ENCODE results near the gene ZNF778. TPM values are rescaled to one million over a fixed set of nuclear protein-coding genes. Genes with fewer than 3 reads are reported as not detected.
"Not testable (repeated sequence)": the region's sequence is repeated elsewhere in the genome, so short reads cannot be mapped to it uniquely, and the experiment has no call there.

Gene ZNF778
- polyA plus RNA-seq, 2 of the 4 experiments (the other 2 are of a cell fraction), result 7.0 to 9.5 TPM

DNA sequence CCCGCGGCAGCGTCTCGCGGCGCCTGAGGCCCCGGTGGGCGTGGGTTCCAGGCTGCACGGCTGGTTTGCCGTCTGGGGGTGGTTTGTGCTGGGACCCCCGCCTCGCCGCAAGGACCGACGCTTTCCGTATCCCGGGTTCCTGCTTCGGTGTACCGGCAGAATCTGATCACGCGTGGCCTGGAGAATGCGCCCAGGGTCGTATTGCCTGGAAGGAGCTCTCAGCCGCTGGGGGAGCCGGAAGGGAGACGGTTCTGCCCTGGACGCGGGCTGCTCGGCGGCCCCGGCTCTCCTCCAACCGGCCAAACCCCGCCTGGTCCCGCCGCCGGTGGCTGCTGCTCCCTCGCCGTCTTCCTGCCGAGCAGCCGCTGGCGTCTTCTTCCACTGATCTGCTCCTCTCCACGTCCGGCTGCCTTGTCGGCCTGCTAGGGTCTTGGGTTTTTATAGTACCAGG is 39.8 kb downstream of the ZNF778 start:
- Histone ChIP-seq H3K27ac (peak overlapping the region; percentile 19 to 74; a peak in 2 of 6 replicates), H3K9me3 (no peaks in the 10 kb centered on the region), H3K4me1 (peaks cover 10% of the 10 kb centered on the region; the same call in 2 of the 3 replicates), H3K4me2 (peak overlapping the region; percentile 66), H3K4me3 (no peak overlapping the region; the same call in 2 of the 3 replicates)
- POLR2A ChIA-PET, result no interaction called here
- TF ChIP-seq ZFP36 (IDR thresholded peaks at IDR 0.05; ENCODE audit: borderline replicate concordance, partially characterized antibody) (no peak), HOXB5 (CRISPR knock-in tag; IDR thresholded peaks at IDR 0.05) (no peak), EHF (CRISPR knock-in tag; IDR thresholded peaks at IDR 0.05) (no peak)
- TF ChIP-seq, protein P1, sequence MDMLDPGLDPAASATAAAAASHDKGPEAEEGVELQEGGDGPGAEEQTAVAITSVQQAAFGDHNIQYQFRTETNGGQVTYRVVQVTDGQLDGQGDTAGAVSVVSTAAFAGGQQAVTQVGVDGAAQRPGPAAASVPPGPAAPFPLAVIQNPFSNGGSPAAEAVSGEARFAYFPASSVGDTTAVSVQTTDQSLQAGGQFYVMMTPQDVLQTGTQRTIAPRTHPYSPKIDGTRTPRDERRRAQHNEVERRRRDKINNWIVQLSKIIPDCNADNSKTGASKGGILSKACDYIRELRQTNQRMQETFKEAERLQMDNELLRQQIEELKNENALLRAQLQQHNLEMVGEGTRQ (IDR thresholded peaks at IDR 0.05), result no peak
- 76% methylated on average over 44 of the region's 44 CpGs for WGBS (ENCODE audit: missing lambda C conversion rate)
- DNase-seq (ENCODE audit: low read depth in 1 of 2, low spot score in 1 of 2) (no peak), FAIRE-seq (no peak), ATAC-seq (no peak)
- CTCF ChIA-PET, result interaction anchor here (0.6 kb wide), 1 partner anchor 29 kb away, joined by 3 read pairs; no protein-coding TSS in a partner anchor

DNA sequence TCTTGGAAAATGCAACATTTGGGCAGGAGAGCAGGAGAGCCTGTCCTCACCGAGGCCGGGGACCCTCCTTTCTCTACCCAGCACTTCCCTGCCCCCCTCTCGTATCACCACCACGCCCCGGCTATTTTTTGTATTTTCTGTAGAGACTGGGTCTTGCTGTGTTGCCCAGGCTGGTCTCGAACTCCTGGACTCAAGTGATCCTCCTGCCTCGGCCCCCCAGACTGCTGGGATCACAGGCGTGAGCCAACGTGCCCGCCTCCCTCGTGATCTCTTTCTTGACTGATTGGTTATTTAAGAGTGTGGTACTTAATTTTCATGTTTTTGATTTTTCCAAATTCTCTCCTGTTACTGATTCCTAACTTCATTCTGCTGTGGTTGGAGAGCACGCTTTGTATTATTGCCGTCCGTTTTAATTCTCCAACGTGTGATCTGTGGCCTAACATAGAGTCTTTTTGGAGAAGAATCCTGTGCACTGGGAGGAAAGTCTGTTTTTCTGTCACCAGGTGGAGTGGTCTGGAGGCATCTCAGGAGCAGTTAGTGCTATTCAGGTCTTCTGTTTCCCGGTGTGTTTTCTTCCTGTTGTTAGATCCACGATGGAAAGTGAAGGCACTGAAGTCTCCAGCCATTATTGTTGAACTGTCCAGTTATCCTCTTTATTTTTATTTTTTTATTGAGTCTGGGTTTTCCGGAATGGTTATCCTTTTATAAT is 40.4 kb downstream of the ZNF778 start:
- FAIRE-seq (no peak), ATAC-seq (peak; percentile 14 to 45; a peak in 1 of 6 replicates), DNase-seq (ENCODE audit: low read depth in 1 of 2, low spot score in 1 of 2) (no peak)
- Histone ChIP-seq H3K4me1 (peaks cover 10% of the 10 kb centered on the region; the same call in 2 of the 3 replicates), H3K27ac (no peak overlapping the region), H3K4me2 (no peak overlapping the region), H3K9me3 (no peaks in the 10 kb centered on the region), H3K4me3 (no peak overlapping the region)
- 90% methylated on average over 18 of the region's 18 CpGs for WGBS (ENCODE audit: missing lambda C conversion rate)
- POLR2A ChIA-PET, result no interaction called here
- CTCF ChIA-PET, result interaction anchor here (0.6 kb wide), 1 partner anchor 29 kb away, joined by 3 read pairs; no protein-coding TSS in a partner anchor
- TF ChIP-seq MYC (IDR thresholded peaks at IDR 0.05; ENCODE audit: borderline replicate concordance, low read length) (no peak), GATA3 (IDR thresholded peaks at IDR 0.05; ENCODE audit: borderline replicate concordance) (no peak)

DNA sequence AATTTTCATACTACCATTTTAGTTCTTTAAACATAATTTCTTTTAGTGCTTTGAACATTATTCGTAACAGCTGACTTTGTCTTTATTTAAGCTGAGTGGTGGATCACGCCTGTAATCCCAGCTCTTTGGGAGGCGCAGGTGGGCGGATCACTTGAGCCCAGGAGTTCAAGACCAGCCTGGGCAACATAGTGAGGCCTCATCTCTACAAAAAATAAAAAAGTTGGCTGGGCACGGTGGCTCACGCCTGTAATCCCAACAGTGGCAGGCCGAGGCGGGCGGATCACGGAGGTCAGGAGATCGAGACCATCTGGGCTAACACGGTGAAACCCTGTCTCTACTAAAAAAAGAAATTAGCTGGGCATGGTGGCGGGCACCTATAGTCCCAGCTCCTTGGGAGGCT is 42.4 kb downstream of the ZNF778 start:
- CTCF ChIA-PET, result interaction anchor here (0.7 to 4.4 kb wide), 2 partner anchors 29 to 97 kb away, joined by 3 to 17 read pairs; no protein-coding TSS in a partner anchor
- POLR2A ChIA-PET, result not testable (repeated sequence)

DNA sequence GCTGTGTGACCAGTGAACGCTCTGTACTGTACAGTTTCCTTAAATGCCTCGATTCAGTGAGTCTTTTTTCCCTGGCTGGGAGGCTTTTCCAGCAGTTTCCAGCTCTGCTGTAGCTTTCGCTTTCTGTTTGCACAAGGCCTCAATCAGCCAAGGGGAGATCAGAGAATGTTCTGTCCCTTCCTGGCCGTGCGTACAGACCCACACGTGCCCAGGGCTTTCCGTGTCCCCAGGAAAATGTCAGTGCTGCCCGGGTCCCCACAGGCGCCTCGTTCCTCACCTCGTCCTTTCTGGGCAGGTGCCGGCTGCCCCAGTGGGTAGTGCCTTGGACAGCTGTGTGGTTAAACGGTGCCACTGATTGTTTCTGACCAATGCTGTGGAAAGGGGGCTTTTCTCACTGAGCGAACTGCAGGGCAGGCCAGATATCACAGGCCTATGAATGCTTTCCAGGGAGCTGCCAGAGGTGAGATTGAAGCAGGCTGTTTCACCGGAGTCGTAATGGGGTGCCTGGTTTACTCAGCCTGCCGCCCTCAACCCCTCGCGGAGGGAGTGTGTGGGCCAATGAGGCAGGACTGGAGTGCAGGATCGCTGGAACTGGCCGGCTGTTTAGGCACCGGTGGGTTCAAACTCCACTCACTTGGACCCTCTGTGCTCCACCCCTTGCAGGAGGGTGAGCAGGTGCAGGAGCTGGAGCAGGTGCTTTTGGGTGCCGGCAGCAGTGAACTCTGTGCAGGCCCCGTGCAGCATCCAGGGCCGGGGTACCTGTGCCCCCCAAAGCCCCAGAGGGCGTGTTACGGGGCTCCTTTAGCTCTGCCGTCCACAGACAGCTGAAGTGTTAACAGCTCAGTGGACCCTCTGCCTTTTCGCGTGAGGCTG is 44.4 kb downstream of the ZNF778 start:
- Histone ChIP-seq H3K4me2 (no peak overlapping the region), H3K4me3 (no peak overlapping the region), H3K9me3 (no peaks in the 10 kb centered on the region), H3K27ac (no peak overlapping the region; a peak in 1 of 6 replicates), H3K4me1 (peaks cover 5% of the 10 kb centered on the region; the same call in 2 of the 3 replicates)
- WGBS (ENCODE audit: missing lambda C conversion rate), result 90% methylated on average over 30 of the region's 30 CpGs
- DNase-seq (ENCODE audit: low read depth in 1 of 2, low spot score in 1 of 2) (no peak), FAIRE-seq (no peak), ATAC-seq (peak; percentile 6 to 9; a peak in 3 of 6 replicates)
- ChIA-PET POLR2A (no interaction called here), CTCF (interaction anchor here (0.6 to 4.4 kb wide), 3 partner anchors 9 to 27 kb away, joined by 3 to 17 read pairs (median 6); no protein-coding TSS in a partner anchor)
- no peak for TF ChIP-seq MAZ (IDR thresholded peaks at IDR 0.05; ENCODE audit: borderline replicate concordance, low read depth, low read length)
- TF ChIP-seq MAFK (IDR thresholded peaks at IDR 0.05; ENCODE audit: partially characterized antibody), result no peak
- TF ChIP-seq, protein P2, sequence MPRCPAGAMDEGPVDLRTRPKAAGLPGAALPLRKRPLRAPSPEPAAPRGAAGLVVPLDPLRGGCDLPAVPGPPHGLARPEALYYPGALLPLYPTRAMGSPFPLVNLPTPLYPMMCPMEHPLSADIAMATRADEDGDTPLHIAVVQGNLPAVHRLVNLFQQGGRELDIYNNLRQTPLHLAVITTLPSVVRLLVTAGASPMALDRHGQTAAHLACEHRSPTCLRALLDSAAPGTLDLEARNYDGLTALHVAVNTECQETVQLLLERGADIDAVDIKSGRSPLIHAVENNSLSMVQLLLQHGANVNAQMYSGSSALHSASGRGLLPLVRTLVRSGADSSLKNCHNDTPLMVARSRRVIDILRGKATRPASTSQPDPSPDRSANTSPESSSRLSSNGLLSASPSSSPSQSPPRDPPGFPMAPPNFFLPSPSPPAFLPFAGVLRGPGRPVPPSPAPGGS (IDR thresholded peaks at IDR 0.05), result no peak
- TF ChIP-seq JUNB (IDR thresholded peaks at IDR 0.05), result no peak
- no peak for TF ChIP-seq JUN (IDR thresholded peaks at IDR 0.05)
- TF ChIP-seq ZC3H11A (IDR thresholded peaks at IDR 0.05), result no peak
- TF ChIP-seq CHD4 (IDR thresholded peaks at IDR 0.05; ENCODE audit: borderline replicate concordance), result no peak
- TF ChIP-seq FOSB (CRISPR knock-in tag; IDR thresholded peaks at IDR 0.05), result no peak
- no peak for TF ChIP-seq RFX5 (IDR thresholded peaks at IDR 0.05)
- TF ChIP-seq, protein P1 (IDR thresholded peaks at IDR 0.05), result no peak
- no peak for TF ChIP-seq NPAS2 (CRISPR knock-in tag; IDR thresholded peaks at IDR 0.05; ENCODE audit: borderline replicate concordance)
- no peak for TF ChIP-seq EHF (CRISPR knock-in tag; IDR thresholded peaks at IDR 0.05)
- TF ChIP-seq, protein P3, sequence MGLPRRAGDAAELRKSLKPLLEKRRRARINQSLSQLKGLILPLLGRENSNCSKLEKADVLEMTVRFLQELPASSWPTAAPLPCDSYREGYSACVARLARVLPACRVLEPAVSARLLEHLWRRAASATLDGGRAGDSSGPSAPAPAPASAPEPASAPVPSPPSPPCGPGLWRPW (IDR thresholded peaks at IDR 0.05), result no peak
- TF ChIP-seq NR3C1 (IDR thresholded peaks at IDR 0.05), result no peak
- TF ChIP-seq MYC (IDR thresholded peaks at IDR 0.05; ENCODE audit: borderline replicate concordance, low read length), result no peak
- TF ChIP-seq SREBF2 (IDR thresholded peaks at IDR 0.05), result no peak

More for the DNA sequence above, 42.4 kb downstream of the ZNF778 start:
- not testable (repeated sequence) for H3K4me1 ChIP-seq; FAIRE-seq; DNase-seq (ENCODE audit: low read depth in 1 of 2, low spot score in 1 of 2); H3K4me3 ChIP-seq; ATAC-seq; H3K9me3 ChIP-seq; H3K4me2 ChIP-seq; H3K27ac ChIP-seq
- 93% methylated on average over 13 of the region's 13 CpGs for WGBS (ENCODE audit: missing lambda C conversion rate)
